Left renal cortex interstitium (tissue), 4 donors: ENCODE results near the gene CDC26. TPM values are rescaled to one million over a fixed set of nuclear protein-coding genes. Genes with fewer than 3 reads are reported as not detected.
A peak's percentile ranks its signal among the peaks of the same experiment; 100 is the strongest.
"Not testable (repeated sequence)": the region's sequence is repeated elsewhere in the genome, so short reads cannot be mapped to it uniquely, and the experiment has no call there.

Experiments
- DNase-seq, 4 donors: peaks; one replicate each; pipeline ENCODE4 v3.0.0-alpha.2; 2013; ENCODE audit warnings: low read depth in 4 of 4, low spot score in 2 of 4, missing footprints in 1 of 4
- polyA plus RNA-seq, 4 donors: library from polyadenylated mRNA; unstranded; fragments of 120-200 nt; gene quantifications; one replicate each; pipeline ENCODE4 v1.2.1, GENCODE V29; 2013; ENCODE audit not compliant: insufficient read length in 4 of 4

Gene CDC26
- polyA plus RNA-seq, 4 donors = 37.3 to 42.9 (median 39.6) TPM

- not testable (repeated sequence) for DNase-seq
These were observed 20.9 kb upstream of the CDC26 start for GRCh38 chr9:113296247-113296646.

DNA sequence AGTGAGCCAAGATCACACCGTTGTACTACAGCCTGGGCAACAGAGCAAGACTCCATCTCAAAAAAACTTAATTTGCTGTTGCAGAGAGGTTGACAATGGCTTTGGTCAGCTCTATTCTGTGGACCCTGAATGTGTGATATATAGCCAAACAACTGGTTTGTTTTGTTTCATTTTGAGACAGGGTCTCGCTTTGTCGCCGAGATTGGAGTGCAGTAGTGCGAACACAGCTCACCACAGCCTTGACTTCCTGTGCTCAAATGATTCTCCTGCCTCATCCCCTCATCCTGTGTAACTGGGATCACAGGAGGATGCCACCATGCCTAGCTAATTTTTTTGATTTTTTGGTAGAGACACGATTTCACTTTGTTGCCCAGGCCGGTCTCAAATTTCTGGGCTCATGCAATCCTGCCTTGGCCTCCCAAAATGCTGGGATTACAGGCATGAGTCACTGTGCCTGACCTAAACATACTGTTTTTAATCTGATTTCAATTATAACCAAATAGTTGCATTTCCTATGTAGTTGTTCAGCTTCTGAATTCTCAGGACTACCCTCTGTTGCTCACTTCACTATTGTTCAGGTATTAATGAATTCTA is 18.0 kb upstream of the CDC26 start:
- DNase-seq = no peak

GRCh38 chr9:113290052-113290607 is 14.8 kb upstream of the CDC26 start:
- no peak for DNase-seq

- no peak for DNase-seq
These were observed 13.7 kb upstream of the CDC26 start for GRCh38 chr9:113289091-113289490.

- DNase-seq = no peak
These were observed 6.0 kb upstream of the CDC26 start for GRCh38 chr9:113281356-113281755.

GRCh38 chr9:113278840-113279239 is 3.5 kb upstream of the CDC26 start:
- no peak for DNase-seq

GRCh38 chr9:113274474-113275156 is 757 bp downstream of the CDC26 start:
- DNase-seq = peak; percentile 31 to 66 (median 50)

GRCh38 chr9:113269871-113270270 is 5.5 kb downstream of the CDC26 start:
- no peak for DNase-seq

GRCh38 chr9:113269355-113269754 is 6.0 kb downstream of the CDC26 start:
- no peak for DNase-seq

- DNase-seq = no peak
These were observed 7.3 kb downstream of the CDC26 start for GRCh38 chr9:113267911-113268566.

DNA sequence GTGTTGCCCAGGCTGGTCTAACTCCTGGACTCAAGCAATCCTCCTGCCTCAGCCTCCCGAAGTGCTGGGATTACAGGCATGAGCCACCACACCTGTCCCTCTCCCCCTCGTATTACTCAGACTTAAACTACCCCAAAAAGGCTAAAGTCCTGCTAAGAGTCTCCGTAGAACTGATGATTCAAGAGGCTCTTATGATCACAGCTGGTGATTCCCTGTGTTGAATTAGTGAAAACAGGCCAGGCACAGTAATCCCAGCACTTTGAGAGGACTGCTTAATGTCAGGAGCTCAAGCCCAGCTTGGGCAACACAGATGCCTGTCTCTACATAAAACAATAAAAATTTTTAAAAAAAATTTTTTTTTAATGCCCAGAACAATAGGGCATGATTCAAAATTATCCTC is 9.2 kb downstream of the CDC26 start:
- no peak for DNase-seq

GRCh38 chr9:113261917-113262671 is 13.3 kb downstream of the CDC26 start:
- DNase-seq = no peak

GRCh38 chr9:113258282-113258681 is 17.1 kb downstream of the CDC26 start:
- no peak for DNase-seq

DNA sequence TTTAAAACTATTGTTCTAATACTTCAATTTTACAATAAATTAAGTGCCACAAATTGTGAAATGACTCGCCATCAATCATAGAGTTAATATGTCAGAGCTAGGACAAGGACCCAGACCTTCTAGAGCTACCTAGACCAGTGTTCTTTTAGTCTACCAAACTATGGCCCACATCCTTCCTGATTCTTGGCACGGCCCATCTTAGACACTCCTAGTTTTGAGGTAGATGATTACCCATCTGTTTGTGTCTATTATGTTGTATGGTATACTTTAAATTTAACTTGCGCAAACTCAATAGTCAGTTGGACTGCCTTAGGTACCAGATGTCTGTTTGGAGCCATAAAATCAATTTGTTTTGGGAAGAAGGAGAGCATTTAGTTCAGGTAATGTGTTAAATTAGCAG is 17.5 kb downstream of the CDC26 start:
- no peak for DNase-seq

GRCh38 chr9:113255438-113255837 is 19.9 kb downstream of the CDC26 start:
- no peak for DNase-seq

- DNase-seq = no peak
These were observed 20.4 kb downstream of the CDC26 start for GRCh38 chr9:113254991-113255390.

GRCh38 chr9:113250807-113251206 is 24.6 kb downstream of the CDC26 start:
- DNase-seq = no peak

DNA sequence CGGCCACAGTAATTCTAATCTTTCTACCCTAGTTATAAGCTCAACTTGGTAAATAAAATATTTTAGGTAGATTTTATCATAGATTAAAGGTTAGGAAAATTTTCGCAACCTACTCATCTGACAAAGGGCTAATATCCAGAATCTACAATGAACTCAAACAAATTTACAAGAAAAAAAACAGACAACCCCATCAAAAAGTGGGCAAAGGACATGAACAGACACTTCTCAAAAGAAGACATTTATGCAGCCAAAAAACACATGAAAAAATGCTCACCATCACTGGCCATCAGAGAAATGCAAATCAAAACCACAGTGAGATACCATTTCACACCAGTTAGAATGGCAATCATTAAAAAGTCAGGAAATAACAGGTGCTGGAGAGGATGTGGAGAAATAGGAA is 25.7 kb downstream of the CDC26 start:
- not testable (repeated sequence) for DNase-seq

DNA sequence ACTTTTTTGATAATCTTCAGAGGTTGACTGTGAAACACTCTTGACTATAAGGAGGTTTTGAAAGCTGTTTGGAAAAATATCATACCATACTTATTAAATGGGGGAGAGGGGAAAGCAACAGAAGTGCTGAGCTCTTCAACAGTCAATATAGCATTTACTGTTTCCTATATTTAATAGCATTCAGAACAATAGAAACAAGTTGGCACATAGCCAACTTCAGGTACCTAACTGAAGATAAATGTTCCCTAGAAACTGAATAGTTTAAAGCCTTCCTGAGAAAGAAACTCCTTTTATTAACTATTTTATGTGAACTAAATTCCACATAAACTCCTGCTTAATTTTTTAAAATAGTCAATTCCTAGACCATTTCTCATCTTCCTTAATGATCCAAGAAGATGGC is 27.7 kb downstream of the CDC26 start:
- DNase-seq = no peak

GRCh38 chr9:113246928-113247327 is 28.4 kb downstream of the CDC26 start:
- no peak for DNase-seq

DNA sequence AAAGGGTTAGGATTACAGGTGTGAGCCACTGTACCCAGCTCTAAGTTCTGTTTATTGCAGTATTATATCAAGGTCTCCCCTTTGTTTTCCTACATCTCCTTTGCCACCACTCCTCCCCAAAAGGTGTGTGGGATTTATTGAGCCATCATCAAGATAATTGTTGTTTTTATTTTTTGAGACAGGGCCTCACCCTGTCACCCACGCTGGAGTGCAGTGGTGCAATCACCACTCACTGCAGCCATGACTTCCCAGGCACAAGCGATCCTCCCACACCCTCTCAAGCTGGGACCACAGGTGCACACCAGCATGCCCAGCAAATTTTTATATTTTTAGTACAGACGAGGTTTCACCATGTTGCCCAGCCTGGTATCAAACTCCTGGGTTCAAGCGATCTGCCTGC is 29.5 kb downstream of the CDC26 start:
- no peak for DNase-seq
